Activated naive CD4-positive, alpha-beta T cell treated with anti-CD3 and anti-CD28 coated beads, Interleukin-2, amount 50 U/mL, for 72 hours (primary cell): ENCODE data around the gene CHRND. TPM values are rescaled to one million over a fixed set of nuclear protein-coding genes. Genes with fewer than 3 reads are reported as not detected.
A peak's percentile ranks its signal among the peaks of the same experiment; 100 is the strongest.

Source experiments
- ATAC-seq, 2 donors: fragments of 150-1000 bp; cut with Tn5 transposase; 2 replicates each; pipeline ENCODE4 v1.10.0; 2021; ENCODE audit warnings: mild to moderate bottlenecking in 2 of 2, moderate library complexity in 2 of 2
- DNase-seq, 2 donors: peaks; one replicate each; pipeline ENCODE4 v3.0.0; 2021 to 2022; ENCODE audit warnings: low spot score in 2 of 2
- H3K27ac Mint-ChIP-seq, 2 donors: one replicate each; pipeline ENCODE4 v1.8.0; 2022; ENCODE audit warnings: mild to moderate bottlenecking in 2 of 2, mixed read lengths in 2 of 2
- H3K36me3 Mint-ChIP-seq, 2 donors: one replicate each; pipeline ENCODE4 v1.8.0; 2022; ENCODE audit warnings: mixed read lengths in 2 of 2
- H3K9me3 Mint-ChIP-seq, 2 donors: one replicate each; pipeline ENCODE4 v1.8.0; 2022; ENCODE audit warnings: mixed read lengths in 2 of 2
- total RNA-seq, 2 donors: library from RNA; stranded (reverse); gene quantifications; one replicate each; pipeline ENCODE4 v1.2.3, GENCODE V29; 2022

CHRND gene
- total RNA-seq, 2 donors from 2014 or later = not detected

DNA sequence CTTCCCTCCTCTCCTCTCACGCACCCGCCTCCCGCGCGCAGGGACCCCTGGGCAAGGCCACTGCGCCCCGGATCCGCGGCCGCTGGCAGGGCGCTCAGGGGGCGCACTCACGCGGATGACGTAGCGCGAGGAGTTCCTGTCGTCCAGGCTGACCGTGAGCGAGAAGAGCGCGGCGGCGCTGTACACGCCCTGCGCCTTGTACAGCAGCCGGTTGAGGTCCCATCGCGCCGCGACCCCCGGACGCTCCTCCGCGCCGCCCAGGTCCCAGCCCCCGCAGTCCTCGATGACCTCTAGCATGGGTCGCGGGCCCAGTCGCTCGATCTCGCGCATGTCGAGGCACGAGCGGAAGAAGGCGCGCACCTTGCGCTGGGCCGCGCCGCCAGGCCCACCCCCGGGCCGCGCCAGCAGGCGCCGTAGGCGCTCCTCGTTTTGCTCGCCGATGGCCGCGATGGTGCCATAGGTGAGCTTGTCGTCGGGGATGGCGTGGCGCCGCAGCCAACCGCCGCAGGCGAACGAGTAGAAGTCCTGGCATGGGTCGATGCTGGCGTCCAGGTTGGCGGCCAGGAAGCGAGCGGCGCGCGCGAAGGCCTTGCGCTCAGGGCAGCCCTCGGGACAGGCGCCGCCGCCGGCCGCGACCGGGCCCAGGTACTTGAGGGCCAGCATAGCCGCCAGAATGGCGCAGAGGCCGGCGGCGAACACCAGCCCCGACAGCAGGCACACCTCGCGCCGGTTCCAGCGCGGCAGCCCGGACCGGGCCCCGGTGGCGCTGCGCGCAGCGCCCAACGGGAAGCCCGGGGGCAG, 40.0 kb upstream of the CHRND start:
- H3K36me3 Mint-ChIP-seq = no peaks in the 10 kb centered on the region
- no peak for DNase-seq
- no peaks in the 10 kb centered on the region for H3K9me3 Mint-ChIP-seq
- no peak overlapping the region for H3K27ac Mint-ChIP-seq
- no peak for ATAC-seq

DNA sequence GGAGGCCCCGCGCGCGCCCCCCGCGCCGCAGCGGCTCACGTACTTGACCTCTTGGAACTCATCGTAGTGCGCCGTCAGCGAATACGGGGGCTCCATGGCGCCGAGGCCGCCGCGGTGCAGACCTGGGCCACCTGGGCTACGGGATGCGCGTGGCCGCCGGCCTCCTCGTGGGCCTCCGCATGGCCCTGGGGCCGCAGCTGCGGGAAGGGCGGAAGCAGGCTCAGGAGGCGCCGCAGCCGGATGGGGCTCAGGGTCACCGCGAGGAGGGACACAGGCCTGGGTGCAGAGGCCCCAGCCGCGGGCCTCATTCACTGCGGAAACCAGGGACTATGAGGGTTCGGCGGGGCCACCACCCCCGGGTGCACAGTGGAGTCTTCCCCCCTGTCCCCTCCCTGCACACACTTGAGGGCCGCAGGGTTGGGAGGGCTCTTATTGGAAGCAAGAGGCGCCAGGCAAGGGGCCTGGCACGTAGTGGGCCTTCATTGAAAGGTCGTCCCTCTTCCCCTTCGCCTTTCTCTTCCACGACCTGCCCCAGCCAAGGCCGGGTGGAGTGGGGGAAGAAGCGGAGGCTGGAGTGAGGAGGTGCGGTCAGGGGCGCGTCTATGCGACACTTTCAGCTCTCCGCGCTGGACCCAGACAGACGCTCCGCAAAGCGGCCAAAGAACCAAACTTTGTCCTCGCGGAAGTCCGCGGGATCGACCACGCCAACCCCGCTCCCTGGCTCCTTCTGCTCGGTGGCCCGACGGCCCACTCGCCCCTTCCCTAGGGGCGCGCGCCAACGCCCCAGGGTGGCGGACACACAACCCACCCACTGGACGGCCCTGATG, 39.2 kb upstream of the CHRND start:
- Mint-ChIP-seq H3K27ac (no peak overlapping the region), H3K9me3 (no peaks in the 10 kb centered on the region), H3K36me3 (no peaks in the 10 kb centered on the region)
- DNase-seq (no peak), ATAC-seq (peak in 1 of 2 donors; percentile 20)

DNA sequence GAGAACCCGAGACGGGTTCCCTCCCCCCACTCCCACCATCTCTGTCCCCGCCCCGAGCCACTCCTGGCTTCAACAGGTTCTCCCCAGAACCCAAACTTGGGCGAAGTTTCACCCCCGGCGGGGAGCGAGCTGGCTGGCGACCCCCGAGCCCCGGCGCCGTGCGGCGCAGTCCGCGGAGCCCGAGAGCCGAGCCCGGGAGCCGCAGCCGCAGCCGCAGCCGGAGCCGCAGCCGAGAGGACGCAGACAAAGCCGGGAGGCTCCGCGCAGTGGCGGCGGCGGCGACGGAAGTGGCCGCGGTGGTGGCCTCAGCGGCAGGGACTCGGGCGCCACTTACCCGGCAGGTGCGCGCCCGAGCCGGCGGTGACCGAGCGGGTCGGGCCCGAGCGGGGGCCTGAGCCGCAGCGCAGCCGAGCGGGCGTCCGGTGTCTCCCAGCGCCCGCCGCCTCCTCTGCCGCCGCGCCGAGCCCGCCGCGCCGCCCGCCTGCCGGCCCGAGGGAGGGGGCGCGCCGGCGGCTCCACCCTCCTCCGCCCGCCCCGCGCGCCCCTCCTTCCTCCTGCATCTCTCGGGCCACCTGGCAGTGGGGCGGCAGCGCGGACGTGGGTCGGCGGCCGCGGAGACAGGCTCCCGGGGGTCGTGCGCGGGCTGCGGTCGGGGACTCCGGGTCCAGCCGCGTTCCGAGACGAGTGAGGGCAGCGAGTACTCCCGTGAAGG, 38.4 kb upstream of the CHRND start, which contains the start of gene ECEL1:
Gene ECEL1, minus strand, starts transcription at position 450 of the 712 bp plus-strand sequence. CDS start 1,181 bp downstream, outside the sequence.
- DNase-seq = no peak
- ATAC-seq = peak; percentile 12 to 47

DNA sequence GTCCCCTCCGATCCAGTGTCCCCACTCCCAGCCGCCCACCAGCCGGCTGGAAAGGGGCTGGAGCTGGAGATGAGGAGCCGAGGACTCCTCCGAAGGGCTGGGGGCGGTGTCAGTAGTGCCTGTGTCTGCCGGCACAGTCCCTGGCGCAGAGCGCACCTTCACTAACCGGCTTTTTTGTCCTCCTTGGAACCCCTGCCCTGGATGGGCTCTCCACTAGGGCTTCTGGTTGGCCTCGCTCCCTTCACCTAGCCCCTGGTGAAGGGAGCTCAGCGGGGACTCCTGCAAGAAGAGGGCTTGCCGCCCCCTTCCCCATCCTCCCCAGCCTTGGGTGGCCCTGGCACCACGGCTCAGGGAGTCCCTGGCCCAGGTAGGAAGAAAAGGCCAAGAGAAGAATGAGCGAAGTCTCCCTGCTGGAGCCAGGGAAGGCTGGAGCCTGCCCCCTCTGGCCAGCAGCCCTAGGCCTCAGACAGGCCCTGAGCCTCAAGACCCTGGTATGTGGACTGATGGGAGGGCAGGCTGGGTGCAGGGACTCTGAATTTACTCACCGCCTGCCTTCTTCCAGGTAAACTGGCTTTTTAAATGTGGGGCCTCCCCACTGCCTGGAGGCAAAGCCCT, 37.8 kb upstream of the CHRND start:
- no peak overlapping the region for H3K27ac Mint-ChIP-seq
- DNase-seq (no peak), ATAC-seq (peak in 1 of 2 donors; percentile 31)
- H3K9me3 Mint-ChIP-seq = no peaks in the 10 kb centered on the region
- H3K36me3 Mint-ChIP-seq = no peaks in the 10 kb centered on the region

More for the DNA sequence above, 38.4 kb upstream of the CHRND start, which contains the start of gene ECEL1:
- Mint-ChIP-seq H3K9me3 (no peaks in the 10 kb centered on the region), H3K27ac (no peak within 1 kb of the TSS), H3K36me3 (no peaks in the 10 kb centered on the region)

DNA sequence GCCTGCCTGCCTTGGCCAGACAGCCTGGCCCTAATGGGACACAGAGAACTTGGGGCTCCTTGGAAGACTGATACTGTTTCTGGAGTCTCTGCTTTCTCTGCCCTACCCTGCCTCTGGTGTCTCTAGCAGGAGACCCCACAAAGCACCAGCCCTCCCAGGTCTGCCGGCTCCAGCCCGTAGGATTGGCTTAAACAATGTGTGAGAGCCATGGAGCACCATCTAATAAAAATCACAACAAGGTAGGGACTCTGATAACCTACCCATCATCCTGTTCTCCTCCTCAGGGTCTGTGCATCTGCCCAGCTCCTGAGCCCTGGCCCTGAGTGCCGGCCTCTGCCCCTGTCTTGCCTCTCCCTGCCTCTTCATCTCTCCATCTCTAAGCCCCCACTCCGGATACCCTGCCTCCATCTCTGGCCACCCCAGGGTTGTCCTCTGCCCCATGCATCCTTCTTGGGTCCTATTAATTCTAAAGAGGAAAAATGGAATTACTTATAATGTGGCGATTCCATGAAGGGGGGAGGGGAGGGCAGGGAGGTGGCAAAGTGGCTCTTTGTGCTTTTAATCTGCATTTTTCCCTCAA, 37.1 kb upstream of the CHRND start:
- H3K27ac Mint-ChIP-seq = no peak overlapping the region
- ATAC-seq = no peak
- DNase-seq = no peak
- H3K36me3 Mint-ChIP-seq = no peaks in the 10 kb centered on the region
- no peaks in the 10 kb centered on the region for H3K9me3 Mint-ChIP-seq

DNA sequence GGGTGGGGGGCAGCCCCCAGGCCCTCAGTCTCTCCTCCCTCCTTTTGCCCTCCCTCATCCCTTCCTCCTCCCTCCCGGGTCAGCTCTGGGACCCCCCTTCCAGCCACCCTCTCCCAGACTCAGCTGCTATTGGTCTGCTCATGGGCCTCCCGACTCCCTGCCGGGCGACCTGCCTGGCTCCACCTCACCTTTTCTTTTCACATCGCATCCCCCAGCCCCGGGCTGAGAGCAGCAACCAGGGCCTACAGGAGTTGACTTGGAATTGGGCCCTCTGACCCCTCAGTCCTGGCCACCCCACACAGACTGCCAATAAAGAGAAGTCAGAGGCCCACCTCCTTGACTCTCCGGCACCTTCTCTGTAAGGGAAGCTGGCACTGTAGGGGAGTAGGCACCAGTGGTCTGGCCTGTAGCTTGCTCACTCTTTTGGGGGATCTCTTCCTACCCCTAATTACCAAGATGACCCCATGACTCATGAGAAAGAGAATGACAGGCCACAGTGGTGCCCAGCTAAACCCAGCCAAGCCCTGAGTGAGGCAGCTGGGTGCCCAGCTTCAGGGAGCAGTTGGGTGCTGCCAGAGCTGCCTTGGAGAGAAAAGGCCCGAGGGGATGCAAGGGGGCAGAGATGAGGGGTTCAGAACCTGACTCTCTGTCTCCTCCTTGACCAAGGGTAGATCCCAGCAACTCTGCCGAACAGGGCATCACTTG, 36.3 kb upstream of the CHRND start:
- no peak overlapping the region for H3K27ac Mint-ChIP-seq
- DNase-seq (no peak), ATAC-seq (no peak)
- H3K9me3 Mint-ChIP-seq = no peaks in the 10 kb centered on the region
- H3K36me3 Mint-ChIP-seq = no peaks in the 10 kb centered on the region

DNA sequence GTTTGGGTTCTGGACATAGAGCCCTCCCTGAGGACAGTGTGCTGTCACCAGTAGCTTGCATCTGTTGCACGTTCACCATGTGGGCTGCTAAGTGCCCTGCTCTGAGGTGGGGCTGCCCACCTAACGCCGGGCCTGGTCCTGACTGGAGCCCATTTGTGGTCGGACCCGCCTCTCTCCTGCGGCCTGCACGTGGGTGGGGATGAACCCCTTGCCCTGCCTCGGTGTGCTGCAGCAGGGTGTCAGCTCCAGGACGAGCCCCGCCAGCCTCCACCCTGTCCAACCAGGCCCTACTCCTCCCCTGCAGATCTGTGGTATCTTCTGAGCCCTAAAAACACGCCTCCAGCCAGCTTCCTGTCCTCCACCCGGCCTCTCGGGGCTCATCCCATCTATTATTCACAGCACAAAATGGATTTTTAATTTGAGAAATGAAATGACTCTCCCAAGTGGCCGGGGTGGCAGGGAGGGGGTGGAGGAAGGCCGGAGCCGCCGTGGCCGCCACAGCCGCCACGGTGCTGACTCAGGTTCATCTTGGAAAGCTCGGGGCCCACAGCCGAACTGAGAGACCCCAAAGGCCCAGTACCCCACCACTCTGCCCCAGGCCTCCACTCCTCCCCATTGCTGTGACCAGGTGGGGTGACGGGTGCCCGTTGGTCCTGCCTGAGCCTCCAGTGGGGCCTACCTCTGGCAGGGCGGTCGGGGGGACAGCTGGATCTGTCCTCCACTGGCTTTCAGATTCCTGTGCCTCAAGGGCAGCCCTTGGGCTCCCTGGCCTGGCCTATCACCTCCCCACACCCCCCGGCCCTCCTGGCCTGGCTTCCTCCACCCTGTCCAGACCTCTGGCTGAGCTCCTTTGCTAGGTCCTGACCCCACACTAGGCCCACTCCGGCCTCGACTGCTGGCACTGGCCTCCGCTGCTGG, 35.5 kb upstream of the CHRND start:
- ATAC-seq (no peak), DNase-seq (no peak)
- no peaks in the 10 kb centered on the region for H3K36me3 Mint-ChIP-seq
- no peaks in the 10 kb centered on the region for H3K9me3 Mint-ChIP-seq
- H3K27ac Mint-ChIP-seq = no peak overlapping the region

DNA sequence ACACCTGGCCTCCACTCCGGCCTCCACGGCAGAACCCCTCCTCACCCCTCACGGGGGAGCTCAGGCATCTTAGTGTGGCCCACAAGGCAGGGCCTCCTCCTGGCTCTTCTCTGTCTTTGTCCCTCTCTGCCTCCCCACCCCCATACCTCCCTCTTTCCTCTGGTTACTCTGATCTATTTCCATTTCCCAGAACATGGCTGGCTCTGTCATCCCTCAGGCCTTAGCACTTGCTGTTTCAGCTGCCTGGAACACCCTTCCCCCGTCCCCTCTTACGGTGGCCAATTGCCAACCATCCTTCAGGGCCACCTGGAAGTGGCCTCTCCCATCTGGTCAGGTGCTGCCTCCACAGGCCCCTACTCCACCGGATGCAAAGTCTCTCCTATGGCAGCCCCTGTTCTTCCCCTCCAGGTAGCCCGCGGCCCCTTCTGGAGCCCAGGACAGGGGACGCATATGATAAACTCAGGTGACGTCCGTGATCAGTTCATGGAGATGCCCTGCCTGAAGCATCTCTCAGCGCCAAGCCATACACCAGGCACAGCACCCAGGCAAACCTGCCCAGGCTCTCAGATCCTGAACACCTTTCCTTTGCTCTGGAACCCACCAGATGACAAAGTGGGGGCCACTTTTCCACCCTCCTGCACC, 34.7 kb upstream of the CHRND start:
- peak overlapping the region in 1 of 2 donors; percentile 84 for H3K27ac Mint-ChIP-seq
- no peaks in the 10 kb centered on the region for H3K36me3 Mint-ChIP-seq
- H3K9me3 Mint-ChIP-seq = no peaks in the 10 kb centered on the region
- DNase-seq (no peak), ATAC-seq (no peak)

DNA sequence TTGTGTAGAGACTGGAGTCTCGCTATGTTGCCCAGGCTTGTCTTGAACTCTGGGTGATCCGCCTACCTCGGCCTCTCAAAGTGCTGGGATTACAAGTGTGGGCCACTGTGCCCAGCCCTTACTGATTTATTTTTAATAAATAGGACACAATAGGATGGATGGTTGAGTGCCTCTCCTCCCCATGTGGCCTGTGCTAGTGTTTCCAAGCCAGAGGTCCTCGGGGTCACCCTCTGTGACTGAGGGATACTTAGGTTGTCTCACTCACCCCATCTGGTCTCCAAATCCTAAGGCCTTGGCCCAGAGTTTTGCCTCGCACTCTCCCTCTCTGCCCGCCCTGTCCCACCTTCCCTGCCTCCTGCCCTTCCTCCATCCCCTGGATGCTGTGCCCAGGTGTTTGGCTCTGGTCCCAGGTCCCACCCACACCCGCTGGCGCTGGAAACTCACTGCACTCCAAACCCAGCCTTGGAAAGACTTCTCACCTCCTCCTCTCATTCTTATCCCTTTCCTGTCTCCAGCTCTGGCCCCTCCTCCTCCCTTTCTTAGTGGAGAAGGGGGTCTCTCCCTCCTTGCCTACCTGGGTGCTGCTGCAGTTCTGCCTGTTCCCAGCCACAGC, 33.6 kb upstream of the CHRND start:
- Mint-ChIP-seq H3K9me3 (no peaks in the 10 kb centered on the region), H3K27ac (no peak overlapping the region), H3K36me3 (no peaks in the 10 kb centered on the region)
- DNase-seq (no peak), ATAC-seq (no peak)

DNA sequence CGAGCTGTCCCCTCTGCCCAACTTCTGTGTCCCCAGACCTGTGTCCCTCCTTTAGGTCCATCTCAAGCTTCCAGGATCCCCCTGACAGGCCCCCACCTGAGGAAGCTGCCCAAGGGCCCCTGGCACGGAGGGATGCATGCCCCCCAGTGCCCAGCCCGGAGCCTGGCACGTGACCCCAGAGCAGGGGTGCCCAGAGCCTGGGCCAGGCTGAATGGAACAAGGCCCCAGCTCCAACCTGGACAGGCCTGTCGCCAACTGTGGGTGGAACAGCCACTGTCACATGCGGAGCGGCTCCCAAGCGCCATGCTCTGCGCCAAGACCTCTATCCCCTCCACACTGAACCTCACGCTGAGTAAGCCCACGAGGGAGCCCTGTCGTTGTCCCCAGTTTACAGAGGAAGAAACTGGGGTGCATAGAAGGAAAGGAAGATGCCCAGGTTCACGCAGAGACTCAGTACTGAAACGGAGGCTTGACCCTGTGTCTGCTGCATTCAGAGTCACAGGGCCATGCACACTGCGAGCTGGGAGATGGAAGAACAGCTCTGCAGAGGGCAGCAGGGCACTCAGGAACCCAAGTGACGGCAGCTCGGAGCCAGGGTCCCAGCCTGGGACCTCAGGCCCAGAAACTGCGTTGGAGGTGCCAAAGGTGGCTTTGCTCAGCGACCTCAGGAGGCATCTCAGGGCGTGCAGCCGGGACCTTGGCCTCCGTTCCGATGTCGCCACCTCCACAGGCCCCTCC, 32.8 kb upstream of the CHRND start:
- DNase-seq = no peak
- no peaks in the 10 kb centered on the region for H3K36me3 Mint-ChIP-seq
- no peak for ATAC-seq
- no peaks in the 10 kb centered on the region for H3K9me3 Mint-ChIP-seq
- H3K27ac Mint-ChIP-seq = no peak overlapping the region

DNA sequence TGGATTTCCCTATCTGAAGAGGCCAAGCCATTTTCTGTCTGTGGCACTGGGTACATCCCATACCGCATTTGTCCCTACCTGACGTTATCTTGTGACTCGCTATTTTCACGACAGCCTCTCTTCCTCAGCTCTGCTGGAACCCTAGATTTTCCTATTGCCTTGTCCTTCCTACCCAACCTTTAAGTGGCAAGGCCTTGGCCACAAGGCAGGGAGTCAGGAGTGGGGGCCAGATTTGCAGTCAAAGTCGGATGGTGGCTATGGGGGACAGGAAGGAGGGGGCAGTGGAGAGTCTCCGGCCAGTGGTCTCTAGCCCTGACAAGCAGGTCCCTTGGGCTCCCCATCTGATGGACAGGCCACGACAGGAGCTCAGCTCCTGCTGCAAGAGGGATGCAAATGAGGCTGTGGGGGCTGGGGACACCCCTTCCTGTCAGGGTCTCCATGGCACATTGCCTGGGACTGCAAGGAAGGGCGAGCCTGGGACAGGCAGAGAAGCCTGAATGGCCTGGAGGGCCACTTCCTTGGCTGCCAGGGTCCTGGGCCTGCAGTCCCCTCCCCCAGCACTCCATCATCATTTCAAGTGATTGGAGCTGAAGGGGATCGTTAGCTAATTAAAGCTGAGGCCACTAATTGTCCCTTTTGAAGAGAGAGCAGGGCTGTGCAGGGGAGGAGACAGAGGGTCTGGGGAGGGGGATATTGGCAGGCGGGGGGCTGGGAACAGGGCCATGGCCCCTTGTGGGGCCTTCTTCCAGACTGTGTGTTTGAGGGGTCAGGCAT, 32.1 kb upstream of the CHRND start:
- no peaks in the 10 kb centered on the region for H3K36me3 Mint-ChIP-seq
- ATAC-seq = no peak
- H3K9me3 Mint-ChIP-seq = no peaks in the 10 kb centered on the region
- no peak for DNase-seq
- no peak overlapping the region for H3K27ac Mint-ChIP-seq

DNA sequence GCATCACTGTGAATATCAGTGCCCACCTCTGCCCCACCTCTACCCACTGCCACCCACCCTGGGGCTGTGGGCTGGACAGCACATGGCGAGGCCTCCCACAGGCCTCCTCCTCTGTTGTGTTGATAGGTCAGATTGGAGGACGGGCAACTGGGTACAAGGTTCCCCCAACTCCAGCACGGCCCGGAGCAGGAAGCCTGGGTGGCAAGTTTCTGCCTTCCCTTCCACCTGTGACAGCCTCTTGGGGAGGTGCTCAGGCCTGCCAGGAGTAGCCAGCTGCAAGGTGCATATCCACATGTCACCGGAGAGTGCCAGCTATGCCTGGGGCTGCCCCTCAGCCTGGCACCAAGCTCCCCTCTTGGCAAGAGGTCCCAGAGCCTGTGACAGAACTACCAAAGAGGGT, 31.4 kb upstream of the CHRND start:
- no peak overlapping the region for H3K27ac Mint-ChIP-seq
- DNase-seq (no peak), ATAC-seq (no peak)
- no peaks in the 10 kb centered on the region for H3K36me3 Mint-ChIP-seq
- no peaks in the 10 kb centered on the region for H3K9me3 Mint-ChIP-seq

DNA sequence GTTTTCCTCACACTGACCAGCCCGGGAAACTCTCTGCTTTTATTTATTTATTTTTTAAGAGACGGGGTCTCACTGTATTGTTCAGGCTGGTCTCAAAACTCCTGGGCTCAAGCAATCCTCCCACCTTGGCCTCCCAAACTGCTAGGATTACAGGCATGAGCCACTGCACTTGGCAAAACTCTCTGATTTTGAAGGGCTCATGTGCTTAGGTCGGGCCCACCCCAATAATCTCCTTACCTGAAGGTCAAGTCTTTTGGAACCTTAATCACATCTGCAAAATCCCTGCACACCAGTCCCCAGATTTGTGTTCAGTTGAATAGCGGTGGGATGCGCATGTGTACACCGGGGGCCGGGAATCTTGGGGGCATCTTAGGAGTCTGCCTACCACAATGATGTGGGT, 30.7 kb upstream of the CHRND start:
- Mint-ChIP-seq H3K9me3 (no peaks in the 10 kb centered on the region), H3K36me3 (no peaks in the 10 kb centered on the region), H3K27ac (no peak overlapping the region)
- DNase-seq (no peak), ATAC-seq (no peak)
